ENCODE results near the gene CXCL10.
"Not testable (repeated sequence)": the region's sequence is repeated elsewhere in the genome, so short reads cannot be mapped to it uniquely, and the experiment has no call there.

GRCh38 chr4:76049860-76050416, 26.6 kb upstream of the CXCL10 start:
- TF ChIP-seq POLR2AphosphoS5 (IDR thresholded peaks at IDR 0.05; ENCODE audit: low read depth, low read length); PAX5 (IDR thresholded peaks at IDR 0.05; ENCODE audit: insufficient read depth, low read length, severe bottlenecking); TAF1 (IDR thresholded peaks at IDR 0.05; ENCODE audit: low read depth, low read length): not testable (repeated sequence)
